Medulla oblongata (tissue), 1 donor: ENCODE results near the gene MARCOL.

ENCODE experiments used
- DNase-seq: peaks from one replicate; pipeline ENCODE4 v3.0.0-alpha.2; 2015; ENCODE audit errors: extremely low spot score

MARCOL gene

GRCh38 chr5:148238418-148238794 is at the start of gene MARCOL:
TSS of gene MARCOL (plus strand) at chr5:148238525. CDS start at chr5:148238598, 73 bp downstream.
- DNase-seq = no peak

GRCh38 chr5:148191010-148191409 is 47.3 kb upstream of the MARCOL start:
- DNase-seq = no peak

- DNase-seq = no peak
Observed at GRCh38 chr5:148193202-148193601, 45.1 kb upstream of the MARCOL start.

- no peak for DNase-seq
Observed at GRCh38 chr5:148201151-148201550, 37.2 kb upstream of the MARCOL start.

- DNase-seq = no peak
Observed at GRCh38 chr5:148202531-148203203, 35.7 kb upstream of the MARCOL start, which contains the start of gene SPINK6. TSS of gene SPINK6 (plus strand) at chr5:148203042. CDS start at chr5:148203097, 55 bp downstream.

- DNase-seq = no peak
Observed at GRCh38 chr5:148205044-148205806, 33.1 kb upstream of the MARCOL start.

- no peak for DNase-seq
Observed at GRCh38 chr5:148205865-148206264, 32.5 kb upstream of the MARCOL start.

GRCh38 chr5:148206620-148207019 is 31.7 kb upstream of the MARCOL start:
- DNase-seq = no peak

- no peak for DNase-seq
Observed at GRCh38 chr5:148208226-148208625, 30.1 kb upstream of the MARCOL start.

- no peak for DNase-seq
Observed at GRCh38 chr5:148209151-148209770, 29.1 kb upstream of the MARCOL start.

- peak; percentile 16 for DNase-seq
Observed at GRCh38 chr5:148214665-148215185, 23.6 kb upstream of the MARCOL start.

- DNase-seq = no peak
Observed at GRCh38 chr5:148221508-148221907, 16.8 kb upstream of the MARCOL start.

GRCh38 chr5:148224117-148224742 is 14.1 kb upstream of the MARCOL start:
- DNase-seq = no peak

GRCh38 chr5:148228392-148228984 is 9.8 kb upstream of the MARCOL start:
- DNase-seq = no peak

GRCh38 chr5:148229840-148230239 is 8.5 kb upstream of the MARCOL start:
- no peak for DNase-seq

GRCh38 chr5:148230240-148230639 is 8.1 kb upstream of the MARCOL start:
- DNase-seq = no peak

- DNase-seq = no peak
Observed at GRCh38 chr5:148237785-148238417, 424 bp upstream of the MARCOL start.

- no peak for DNase-seq
Observed at GRCh38 chr5:148248894-148249293, 10.6 kb downstream of the MARCOL start.

- no peak for DNase-seq
Observed at GRCh38 chr5:148255456-148255855, 17.1 kb downstream of the MARCOL start.

GRCh38 chr5:148259288-148259687 is 21.0 kb downstream of the MARCOL start:
- no peak for DNase-seq

GRCh38 chr5:148261221-148261620 is 22.9 kb downstream of the MARCOL start:
- DNase-seq = no peak
